Esophagus (tissue), 2 donors: Measurements from ENCODE around the gene PHC2. TPM values are rescaled to one million over a fixed set of nuclear protein-coding genes. Genes with fewer than 3 reads are reported as not detected.

ENCODE experiments used
- H3K27ac ChIP-seq, 2 donors: one replicate each; pipeline ENCODE4 v1.5.1; 2013; ENCODE audit warnings: low read depth in 2 of 2, mild to moderate bottlenecking in 2 of 2, inconsistent platforms in 1 of 2, low read length in 1 of 2, moderate library complexity in 1 of 2
- H3K27me3 ChIP-seq, 2 donors: one replicate each; pipeline ENCODE4 v1.6.1; 2013; ENCODE audit warnings: low read length in 2 of 2, control low read depth in 1 of 2, mild to moderate bottlenecking in 1 of 2; ENCODE audit not compliant: insufficient read depth in 2 of 2, control insufficient read depth in 1 of 2
- H3K36me3 ChIP-seq, 2 donors: one replicate each; pipeline ENCODE4 v1.6.1; 2013; ENCODE audit warnings: low read length in 1 of 2; ENCODE audit not compliant: control insufficient read depth in 2 of 2, insufficient read depth in 2 of 2
- H3K4me1 ChIP-seq, 2 donors: one replicate each; pipeline ENCODE4 v1.6.1; 2013; ENCODE audit warnings: low read length in 1 of 2; ENCODE audit not compliant: control insufficient read depth in 2 of 2, insufficient read depth in 2 of 2
- H3K4me3 ChIP-seq, 2 donors: one replicate each; pipeline ENCODE4 v1.5.1; 2013; ENCODE audit warnings: low read length in 2 of 2, mild to moderate bottlenecking in 2 of 2, low read depth in 1 of 2, moderate library complexity in 1 of 2
- H3K9me3 ChIP-seq, 2 donors: one replicate each; pipeline ENCODE4 v1.6.1; 2013; ENCODE audit warnings: mild to moderate bottlenecking in 2 of 2, low read depth in 1 of 2, low read length in 1 of 2, moderate library complexity in 1 of 2; ENCODE audit not compliant: control insufficient read depth in 2 of 2, insufficient read depth in 1 of 2
- WGBS, 2 donors: extraction: QIAGEN DNeasy Blood & Tissue Kit; methylation state at CpG; one replicate each; pipeline ENCODE4 v1.1.7; 2013; 5-methylcytosine and 5-hydroxymethylcytosine counted together
- polyA plus RNA-seq, 2 donors: library from polyadenylated mRNA; stranded (reverse); fragments of 200-250 nt; gene quantifications; one replicate each; pipeline ENCODE4 v1.2.3, GENCODE V29; 2013
- donor health status: healthy with polysubstance abuse.
- donor health status: Bipolar disorder and iron deficiency.

PHC2 gene
- polyA plus RNA-seq, 2 donors: 28.0 to 46.4 TPM

GRCh38 chr1:33377013-33377412 lies 53.9 kb downstream of the PHC2 start:
- no peaks in the 10 kb centered on the region for H3K27me3 ChIP-seq
- peak overlapping the region in 1 of 2 donors; percentile 40 for H3K27ac ChIP-seq
- no peaks in the 10 kb centered on the region for H3K9me3 ChIP-seq
- peaks cover 2 to 4% of the 10 kb centered on the region in 2 donors for H3K4me1 ChIP-seq
- no peak overlapping the region for H3K4me3 ChIP-seq
- WGBS, 2 donors: 57 to 64% methylated on average over 1 of the region's 1 CpG
- H3K36me3 ChIP-seq: peaks cover 0 to 3% of the 10 kb centered on the region in 2 donors

GRCh38 chr1:33375316-33375715 lies 55.6 kb downstream of the PHC2 start:
- H3K27me3 ChIP-seq: no peaks in the 10 kb centered on the region
- peaks cover 0 to 6% of the 10 kb centered on the region in 2 donors for H3K36me3 ChIP-seq
- no peak overlapping the region for H3K27ac ChIP-seq
- 95 to 97% methylated on average over 9 of the region's 9 CpGs for WGBS, 2 donors
- H3K4me1 ChIP-seq: peaks cover 2 to 4% of the 10 kb centered on the region in 2 donors
- H3K9me3 ChIP-seq: no peaks in the 10 kb centered on the region
- no peak overlapping the region for H3K4me3 ChIP-seq

- Histone ChIP-seq H3K36me3 (peaks cover 0 to 6% of the 10 kb centered on the region in 2 donors), H3K4me3 (no peak overlapping the region), H3K4me1 (peaks cover 0 to 4% of the 10 kb centered on the region in 2 donors), H3K9me3 (no peaks in the 10 kb centered on the region), H3K27me3 (no peaks in the 10 kb centered on the region), H3K27ac (peak overlapping the region in 1 of 2 donors; percentile 33)
- WGBS, 2 donors: 70 to 83% methylated on average over 5 of the region's 5 CpGs
Measured at GRCh38 chr1:33374336-33375105, 56.4 kb downstream of the PHC2 start.

GRCh38 chr1:33373606-33374005 lies 57.3 kb downstream of the PHC2 start:
- 83 to 87% methylated on average over 4 of the region's 4 CpGs for WGBS, 2 donors
- H3K4me1 ChIP-seq: peaks cover 0 to 8% of the 10 kb centered on the region in 2 donors
- H3K36me3 ChIP-seq: peaks cover 0 to 6% of the 10 kb centered on the region in 2 donors
- H3K9me3 ChIP-seq: no peaks in the 10 kb centered on the region
- no peak overlapping the region for H3K4me3 ChIP-seq
- H3K27ac ChIP-seq: no peak overlapping the region
- H3K27me3 ChIP-seq: no peaks in the 10 kb centered on the region

GRCh38 chr1:33372677-33373076 lies 58.2 kb downstream of the PHC2 start:
- Histone ChIP-seq H3K27ac (no peak overlapping the region), H3K27me3 (no peaks in the 10 kb centered on the region), H3K4me3 (no peak overlapping the region), H3K36me3 (peaks cover 0 to 6% of the 10 kb centered on the region in 2 donors), H3K9me3 (no peaks in the 10 kb centered on the region), H3K4me1 (peaks cover 0 to 5% of the 10 kb centered on the region in 2 donors)
- 90 to 93% methylated on average over 4 of the region's 4 CpGs for WGBS, 2 donors

- Histone ChIP-seq H3K36me3 (peaks cover 0 to 6% of the 10 kb centered on the region in 2 donors), H3K9me3 (no peaks in the 10 kb centered on the region), H3K27me3 (no peaks in the 10 kb centered on the region), H3K4me1 (peaks cover 0 to 3% of the 10 kb centered on the region in 2 donors), H3K27ac (no peak overlapping the region), H3K4me3 (no peak overlapping the region)
- WGBS, 2 donors: 94% methylated on average over 12 of the region's 12 CpGs
Measured at GRCh38 chr1:33372162-33372561, 58.7 kb downstream of the PHC2 start.

GRCh38 chr1:33371334-33371733 lies 59.6 kb downstream of the PHC2 start:
- WGBS, 2 donors: 93 to 95% methylated on average over 9 of the region's 9 CpGs
- H3K27ac ChIP-seq: no peak overlapping the region
- H3K4me1 ChIP-seq: peaks cover 0 to 3% of the 10 kb centered on the region in 2 donors
- H3K9me3 ChIP-seq: no peaks in the 10 kb centered on the region
- no peaks in the 10 kb centered on the region for H3K27me3 ChIP-seq
- no peak overlapping the region for H3K4me3 ChIP-seq
- peaks cover 0 to 6% of the 10 kb centered on the region in 2 donors for H3K36me3 ChIP-seq

GRCh38 chr1:33370827-33371226 lies 60.1 kb downstream of the PHC2 start:
- WGBS, 2 donors: 89 to 93% methylated on average over 5 of the region's 5 CpGs
- Histone ChIP-seq H3K27ac (no peak overlapping the region), H3K27me3 (no peaks in the 10 kb centered on the region), H3K4me3 (no peak overlapping the region), H3K4me1 (peaks cover 0 to 3% of the 10 kb centered on the region in 2 donors), H3K9me3 (no peaks in the 10 kb centered on the region), H3K36me3 (peaks cover 0 to 6% of the 10 kb centered on the region in 2 donors)

GRCh38 chr1:33370301-33370700 lies 60.6 kb downstream of the PHC2 start:
- Histone ChIP-seq H3K27ac (no peak overlapping the region), H3K36me3 (peaks cover 0 to 6% of the 10 kb centered on the region in 2 donors), H3K4me1 (peaks cover 0 to 3% of the 10 kb centered on the region in 2 donors), H3K9me3 (no peaks in the 10 kb centered on the region), H3K27me3 (no peaks in the 10 kb centered on the region), H3K4me3 (no peak overlapping the region)
- 58 to 62% methylated on average over 4 of the region's 4 CpGs for WGBS, 2 donors

- WGBS, 2 donors: 52 to 90% methylated on average over 2 of the region's 2 CpGs
- H3K27ac ChIP-seq: no peak overlapping the region
- peaks cover 0 to 6% of the 10 kb centered on the region in 2 donors for H3K36me3 ChIP-seq
- H3K4me3 ChIP-seq: no peak overlapping the region
- no peaks in the 10 kb centered on the region for H3K9me3 ChIP-seq
- H3K4me1 ChIP-seq: peaks cover 0 to 3% of the 10 kb centered on the region in 2 donors
- H3K27me3 ChIP-seq: no peaks in the 10 kb centered on the region
Measured at GRCh38 chr1:33369764-33370163, 61.1 kb downstream of the PHC2 start.
